ENCODE measurements around the gene ANKRD24.
"Not testable (repeated sequence)": the region's sequence is repeated elsewhere in the genome, so short reads cannot be mapped to it uniquely, and the experiment has no call there.

Gene ANKRD24

DNA sequence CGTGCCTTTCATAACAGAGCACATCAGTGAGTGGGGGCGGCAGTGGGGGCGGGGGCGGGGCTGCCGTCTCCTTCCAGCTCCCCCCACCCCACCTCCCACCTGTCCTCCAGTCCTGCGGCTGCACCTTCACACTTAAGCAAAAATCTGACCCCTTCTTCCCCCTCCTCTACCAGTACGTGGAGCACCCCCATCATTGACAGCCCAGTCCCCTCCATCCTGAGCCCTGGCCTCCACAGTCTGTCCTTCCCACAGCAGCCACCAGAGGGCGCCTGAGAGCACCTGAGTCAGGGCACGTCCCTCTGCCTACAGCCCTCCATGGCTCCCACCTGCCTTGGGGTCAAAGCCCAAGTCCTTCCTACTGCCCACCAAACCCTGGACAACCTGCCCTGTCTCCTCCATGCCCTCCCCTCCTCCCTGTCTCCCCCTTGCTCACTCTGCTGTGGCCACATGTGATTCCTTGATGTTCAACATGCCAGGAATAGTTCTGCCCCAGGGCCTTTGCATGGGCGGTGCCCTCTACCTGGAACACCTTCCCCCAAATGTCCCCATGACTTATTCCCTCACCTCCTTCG is 50.9 kb downstream of the ANKRD24 start:
- peak; percentile 25 for DNase-seq

DNA sequence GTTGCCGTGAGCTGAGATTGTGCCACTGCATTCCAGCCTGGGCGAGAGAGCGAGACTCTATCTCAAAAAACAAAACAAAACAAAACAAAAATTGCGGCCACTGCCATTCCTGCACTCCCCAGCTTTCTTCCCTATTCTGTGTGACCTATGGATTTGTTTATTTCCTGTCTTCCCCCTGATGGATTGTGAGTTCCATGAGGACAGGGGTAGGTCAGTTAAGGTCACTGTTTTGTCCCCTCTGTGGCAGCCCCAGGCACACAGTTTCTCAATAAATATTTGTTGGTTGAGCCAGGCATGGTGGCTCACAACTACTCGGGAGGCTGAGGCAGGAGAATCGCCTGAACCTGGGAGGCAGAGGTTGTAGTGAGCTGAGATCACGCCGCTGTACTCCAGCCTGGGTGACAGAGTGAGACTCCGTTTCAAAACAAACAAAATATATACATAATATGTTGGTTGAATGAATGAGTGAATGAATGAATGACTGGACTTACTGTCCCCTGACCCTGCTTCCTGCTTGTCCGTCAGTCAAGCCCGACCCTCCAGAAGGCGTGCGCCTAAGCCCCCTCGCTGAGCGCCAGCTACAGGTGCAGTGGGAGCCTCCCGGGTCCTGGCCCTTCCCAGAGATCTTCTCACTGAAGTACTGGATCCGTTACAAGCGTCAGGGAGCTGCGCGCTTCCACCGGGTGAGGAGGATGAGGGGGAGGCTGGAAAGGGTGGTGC is 51.8 kb downstream of the ANKRD24 start:
- DNase-seq: no peak

DNA sequence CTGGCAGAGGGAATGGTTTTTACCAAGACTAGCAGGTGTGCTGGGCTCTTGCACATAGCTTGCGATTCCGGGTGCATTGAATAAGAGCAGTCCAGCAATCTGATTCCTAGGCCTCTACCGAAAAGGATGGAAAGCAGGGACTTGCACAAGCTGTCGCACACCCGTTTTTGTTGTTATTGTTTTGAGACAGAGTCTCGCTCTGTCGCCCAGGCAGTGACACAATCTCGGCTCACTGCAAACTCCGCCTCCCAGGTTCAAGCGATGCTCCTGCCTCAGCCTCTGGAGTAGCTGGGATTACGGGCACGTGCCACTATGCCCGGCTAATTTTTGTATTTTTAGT is 52.3 kb downstream of the ANKRD24 start:
- no peak for DNase-seq

DNA sequence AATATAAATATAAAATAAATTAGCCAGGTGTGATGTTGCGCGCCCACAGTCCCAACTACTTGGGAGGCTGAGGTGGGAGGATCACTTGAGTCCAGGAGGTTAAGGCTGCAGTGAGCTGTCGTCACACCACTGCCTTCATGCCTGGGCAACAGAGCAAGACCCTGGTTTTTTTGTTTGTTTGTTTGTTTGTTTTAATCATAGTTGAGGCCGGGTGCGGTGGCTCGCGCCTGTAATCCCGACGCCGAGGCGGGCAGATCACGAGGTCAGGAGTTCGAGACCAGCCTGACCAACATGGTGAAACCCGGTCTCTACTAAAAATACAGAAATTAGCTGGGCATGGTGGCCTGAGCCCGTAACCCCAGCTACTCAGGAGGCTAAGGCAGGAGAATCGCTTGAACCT is 55.0 kb downstream of the ANKRD24 start:
- not testable (repeated sequence) for DNase-seq

- DNase-seq: no peak
These were observed 56.3 kb downstream of the ANKRD24 start for GRCh38 chr19:4238831-4239230.

- DNase-seq: no peak
These were observed 59.4 kb downstream of the ANKRD24 start for GRCh38 chr19:4241824-4242430.

- DNase-seq: not testable (repeated sequence)
These were observed 63.4 kb downstream of the ANKRD24 start for GRCh38 chr19:4245938-4246337.

DNA sequence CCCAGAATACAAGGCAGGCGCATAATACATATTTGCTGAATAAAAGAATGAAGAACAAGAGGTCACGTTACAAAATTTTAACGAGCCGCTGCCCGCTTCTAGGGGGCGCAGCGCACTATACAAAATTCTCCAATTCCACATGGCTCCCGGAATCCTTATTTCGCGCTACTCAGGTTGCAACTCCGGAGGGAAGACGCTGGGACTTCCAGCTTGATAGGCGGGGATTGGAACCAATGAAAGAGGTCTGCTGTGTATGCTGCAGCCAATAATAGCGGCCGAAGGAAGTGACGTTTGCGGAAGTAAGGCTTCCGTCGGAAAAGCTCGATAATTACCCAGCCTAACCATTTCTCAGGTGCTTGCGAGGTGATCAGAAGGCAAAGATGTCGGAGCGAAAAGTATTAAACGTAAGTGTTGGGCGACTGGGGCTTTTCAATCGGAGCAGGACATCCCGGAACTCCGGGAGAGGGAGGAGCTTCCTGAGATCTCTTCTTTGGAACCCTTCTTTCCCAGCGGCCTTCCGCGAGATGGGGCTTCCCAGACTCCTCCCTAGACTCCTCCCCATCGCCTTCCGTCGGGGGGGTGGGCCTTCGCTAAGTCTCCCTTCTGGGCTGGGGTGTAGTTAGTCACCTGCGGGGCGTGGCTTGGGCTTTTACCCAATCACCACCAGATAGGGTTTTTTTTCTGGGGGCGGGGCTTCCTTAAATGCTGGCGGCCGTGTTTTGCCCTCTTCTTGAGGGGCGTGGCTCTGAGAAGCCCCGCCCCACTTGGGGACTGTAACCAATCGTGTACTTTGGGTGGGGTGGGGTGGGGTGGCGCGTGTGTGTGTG is 64.5 kb downstream of the ANKRD24 start, which contains the start of gene YJU2:
TSS of gene YJU2 (plus strand) at position 314 of the 827 bp plus-strand sequence. CDS start at position 381, 67 bp downstream.
- peak; percentile 98 to 100 for DNase-seq

DNA sequence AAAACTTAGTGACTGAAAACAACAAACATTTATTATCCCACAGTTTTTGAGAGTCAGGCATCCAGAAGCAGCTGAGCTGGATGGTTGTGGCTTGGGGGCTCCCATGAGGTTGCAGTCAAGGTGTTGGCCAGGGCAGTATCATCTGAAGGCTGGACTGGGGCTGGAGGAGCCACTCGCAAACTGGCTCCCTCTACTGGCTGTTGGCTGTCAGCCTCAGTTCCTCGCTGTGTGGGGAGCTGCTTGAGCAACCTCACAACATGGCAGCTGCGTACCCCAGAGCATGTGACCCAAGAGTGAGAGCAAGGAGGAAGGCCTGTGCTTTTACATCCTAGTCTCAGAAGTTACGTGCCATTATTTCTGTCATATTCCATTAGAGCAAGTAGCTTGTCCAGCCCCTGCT is 74.1 kb downstream of the ANKRD24 start:
- DNase-seq: no peak

GRCh38 chr19:4257025-4257424 is 74.5 kb downstream of the ANKRD24 start:
- DNase-seq: no peak

DNA sequence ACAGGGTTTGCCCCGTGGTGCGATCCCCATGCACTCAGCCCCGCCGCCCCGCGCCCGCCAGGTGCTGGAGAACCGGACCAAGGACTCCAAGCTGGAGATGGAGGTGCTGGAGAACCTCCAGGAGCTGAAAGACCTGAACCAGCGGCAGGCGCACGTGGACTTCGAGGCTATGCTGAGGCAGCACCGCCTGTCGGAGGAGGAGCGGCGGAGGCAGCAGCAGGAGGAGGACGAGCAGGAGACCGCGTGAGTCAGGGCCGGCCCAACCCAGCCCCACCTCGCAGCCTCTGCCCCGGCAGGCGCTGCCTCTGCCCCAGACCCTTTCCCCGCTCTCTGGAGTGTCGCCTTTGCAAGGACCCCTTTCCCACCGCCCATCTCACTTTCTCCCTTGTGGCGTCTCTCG is 75.7 kb downstream of the ANKRD24 start:
- DNase-seq: no peak

DNA sequence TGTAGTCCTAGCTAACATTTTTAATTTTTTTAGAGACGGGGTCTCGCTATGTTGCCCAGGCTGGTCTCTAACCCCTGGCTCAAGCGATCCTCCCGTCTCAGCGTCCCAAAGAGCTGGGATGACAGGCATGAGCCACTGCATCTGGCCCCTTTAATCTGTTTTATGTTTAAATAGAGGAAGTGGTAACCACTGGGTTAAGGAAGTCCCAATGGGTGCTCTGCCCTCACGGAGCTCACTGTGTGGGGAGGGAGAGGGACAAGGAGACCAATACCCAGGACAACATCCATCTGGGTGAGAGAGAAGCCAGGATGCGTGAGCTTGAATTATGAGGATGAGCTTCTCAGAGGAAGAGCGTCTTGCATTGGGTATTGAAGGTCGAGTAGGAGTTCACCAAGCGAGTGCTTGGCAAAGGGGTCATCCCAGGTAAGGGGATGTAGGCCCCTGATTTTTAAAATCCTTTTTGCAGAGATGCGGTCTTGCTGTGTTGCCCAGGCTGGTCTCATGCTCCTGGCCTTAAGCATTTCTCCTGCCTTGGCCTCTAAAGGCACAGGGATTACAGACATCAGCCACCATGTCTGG is 78.2 kb downstream of the ANKRD24 start:
- no peak for DNase-seq

GRCh38 chr19:4264812-4265211 is 82.3 kb downstream of the ANKRD24 start:
- DNase-seq: no peak

DNA sequence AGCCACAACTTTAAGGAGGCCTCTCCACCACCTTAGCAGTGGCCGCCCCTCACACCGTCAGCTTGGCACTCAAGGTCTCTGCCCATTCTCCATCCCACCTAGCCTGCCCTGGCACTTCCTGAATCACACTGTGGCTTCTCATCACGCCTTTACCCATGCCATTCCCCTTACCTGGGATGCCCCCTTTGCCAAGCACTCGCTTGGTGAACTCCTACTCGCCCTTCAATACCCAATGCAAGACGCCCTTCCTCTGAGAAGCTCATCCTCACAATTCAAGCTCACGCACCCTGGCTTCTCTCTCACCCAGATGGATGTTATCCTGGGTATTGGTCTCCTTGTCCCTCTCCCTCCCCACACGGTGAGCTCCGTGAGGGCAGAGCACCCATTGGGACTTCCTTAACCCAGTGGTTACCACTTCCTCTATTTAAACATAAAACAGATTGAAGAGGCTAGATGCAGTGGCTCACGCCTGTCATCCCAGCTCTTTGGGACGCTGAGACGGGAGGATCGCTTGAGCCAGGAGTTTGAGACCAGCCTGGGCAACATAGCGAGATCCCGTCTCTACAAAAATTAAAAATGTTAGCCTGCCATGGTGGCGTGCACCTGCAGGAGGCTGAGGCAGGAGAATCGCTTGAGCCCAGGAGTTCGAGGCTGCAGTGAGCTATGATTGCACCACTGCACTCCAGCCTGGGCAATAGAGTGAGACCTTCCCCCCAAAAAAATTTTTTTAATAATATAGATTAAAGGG is 83.9 kb downstream of the ANKRD24 start:
- DNase-seq: no peak

GRCh38 chr19:4267101-4267900 is 84.8 kb downstream of the ANKRD24 start:
- DNase-seq: no peak

GRCh38 chr19:4267901-4268815 is 85.7 kb downstream of the ANKRD24 start:
- DNase-seq: no peak

DNA sequence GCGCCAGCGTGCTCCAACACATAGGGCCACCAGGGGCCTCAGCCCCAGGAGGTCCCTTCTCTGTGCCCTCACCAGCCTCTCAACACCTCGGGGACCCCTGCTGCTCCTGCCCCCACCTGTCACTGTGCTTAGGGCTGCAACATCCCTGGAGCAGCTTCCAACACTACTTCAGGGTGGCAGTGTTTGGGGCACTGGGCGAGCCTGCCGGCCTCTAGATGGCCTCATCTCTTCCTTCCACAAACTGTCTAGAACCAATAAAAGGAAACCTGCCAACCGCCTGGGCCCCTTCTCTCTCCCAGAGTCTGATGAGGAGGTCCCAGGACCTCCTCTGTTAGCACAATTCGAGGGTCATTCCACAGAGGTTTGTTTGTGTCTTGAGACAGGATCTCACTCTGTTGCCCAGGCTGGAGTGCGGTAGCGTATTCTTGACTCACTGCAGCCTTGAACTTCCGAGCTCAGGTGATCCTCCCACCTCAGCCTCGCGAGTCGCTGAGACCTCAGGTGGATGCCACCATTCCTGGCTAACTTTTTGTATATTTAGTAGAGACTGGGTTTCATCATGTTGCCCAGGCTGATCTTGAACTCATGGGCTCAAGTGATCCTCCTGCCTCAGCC is 86.4 kb downstream of the ANKRD24 start:
- DNase-seq: no peak

- no peak for DNase-seq
These were observed 90.4 kb downstream of the ANKRD24 start for GRCh38 chr19:4272894-4273293.

GRCh38 chr19:4274321-4274686 is 91.8 kb downstream of the ANKRD24 start:
- not testable (repeated sequence) for DNase-seq
